Measurements from ENCODE around the gene CHST10. TPM values are rescaled to one million over a fixed set of nuclear protein-coding genes. Genes with fewer than 3 reads are reported as not detected.
"Not testable (repeated sequence)": the region's sequence is repeated elsewhere in the genome, so short reads cannot be mapped to it uniquely, and the experiment has no call there.

CHST10 gene, protein sequence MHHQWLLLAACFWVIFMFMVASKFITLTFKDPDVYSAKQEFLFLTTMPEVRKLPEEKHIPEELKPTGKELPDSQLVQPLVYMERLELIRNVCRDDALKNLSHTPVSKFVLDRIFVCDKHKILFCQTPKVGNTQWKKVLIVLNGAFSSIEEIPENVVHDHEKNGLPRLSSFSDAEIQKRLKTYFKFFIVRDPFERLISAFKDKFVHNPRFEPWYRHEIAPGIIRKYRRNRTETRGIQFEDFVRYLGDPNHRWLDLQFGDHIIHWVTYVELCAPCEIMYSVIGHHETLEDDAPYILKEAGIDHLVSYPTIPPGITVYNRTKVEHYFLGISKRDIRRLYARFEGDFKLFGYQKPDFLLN
- total RNA-seq, result 10 to 100 TPM in 1 of 2 donors, 1 to 10 TPM in 1; 9.9 to 10.4 TPM

GRCh38 chr2:100416935-100417710, at the start of gene CHST10:
TSS of gene CHST10 (minus strand) at chr2:100417668. CDS start at chr2:100406675, 10,993 bp downstream.
- H3K36me3 Mint-ChIP-seq, result no peaks in the 10 kb centered on the region

DNA sequence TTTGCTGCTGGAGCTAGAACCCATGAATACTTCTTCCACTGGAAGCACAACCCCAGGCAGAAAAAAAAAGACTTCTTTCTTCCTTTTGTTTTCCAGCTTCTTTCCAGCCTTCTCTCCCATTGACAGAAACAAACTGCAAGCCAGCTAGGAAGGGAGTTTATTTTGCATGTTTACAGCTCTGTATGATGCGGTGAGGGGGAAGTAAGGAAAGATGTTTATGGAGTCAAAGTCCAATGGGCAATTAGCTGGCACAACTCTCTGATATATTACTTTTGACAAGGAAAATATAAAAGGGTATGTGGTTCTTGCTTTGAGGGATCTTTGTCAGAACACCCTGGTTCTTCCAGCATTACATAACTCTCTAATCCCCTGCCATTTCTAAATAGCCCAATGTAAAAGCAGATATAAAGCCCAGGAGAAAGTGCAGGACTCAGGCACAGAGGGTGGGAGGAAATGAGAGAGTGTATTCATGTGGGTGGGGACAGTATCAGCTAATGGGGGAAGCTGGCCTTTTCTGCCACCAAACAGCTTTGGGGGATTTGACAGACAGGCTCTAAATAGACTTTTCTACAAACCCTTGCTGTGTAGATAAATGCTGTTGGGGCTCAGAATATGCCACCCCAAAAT, 43.5 kb upstream of the CHST10 start:
- Mint-ChIP-seq H3K4me3 (no peak overlapping the region), H3K36me3 (peaks cover 4% of the 10 kb centered on the region), H3K9me3 (no peaks in the 10 kb centered on the region), H3K27me3 (peaks cover 15 to 25% of the 10 kb centered on the region in 2 donors), H3K27ac (no peak overlapping the region), H3K4me1 (ENCODE audit: low read depth in 2 of 2) (no peaks in the 10 kb centered on the region)
- no peak for ATAC-seq
- DNase-seq (ENCODE audit: low spot score), result no peak

More at GRCh38 chr2:100416935-100417710, at the start of gene CHST10:
- Mint-ChIP-seq H3K27ac (peak within 1 kb of the TSS; percentile 38 to 88), H3K4me3 (peak within 1 kb of the TSS; percentile 92), H3K27me3 (no peaks in the 10 kb centered on the region), H3K4me1 (ENCODE audit: low read depth in 2 of 2) (peaks cover 12 to 19% of the 10 kb centered on the region in 2 donors), H3K9me3 (no peaks in the 10 kb centered on the region)
- DNase-seq (ENCODE audit: low spot score) (peak; percentile 77), ATAC-seq (peak; percentile 91 to 93)

DNA sequence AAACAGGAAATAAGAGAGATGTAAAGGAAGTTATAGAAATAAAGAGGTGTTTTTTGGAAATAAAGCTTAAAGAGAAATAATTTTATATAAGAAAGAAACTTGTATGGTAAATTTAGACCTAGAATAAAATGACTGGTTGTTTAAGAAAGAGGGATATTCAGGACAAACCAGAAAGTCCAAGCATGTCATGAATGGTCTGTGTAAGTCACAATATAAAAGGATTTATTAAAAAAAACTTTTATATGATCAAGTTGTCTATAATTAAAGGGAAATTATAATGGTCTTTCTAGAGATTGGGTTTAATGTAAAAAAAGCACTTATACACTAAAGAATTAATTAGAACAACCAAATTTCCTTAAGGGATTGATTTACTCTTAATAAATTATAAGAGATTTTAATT, 38.9 kb upstream of the CHST10 start:
- not testable (repeated sequence) for H3K4me1 Mint-ChIP-seq (ENCODE audit: low read depth in 2 of 2); H3K9me3 Mint-ChIP-seq; H3K27ac Mint-ChIP-seq; H3K4me3 Mint-ChIP-seq; DNase-seq (ENCODE audit: low spot score); ATAC-seq; H3K36me3 Mint-ChIP-seq
- peaks cover 16 to 17% of the 10 kb centered on the region in 2 donors for H3K27me3 Mint-ChIP-seq

DNA sequence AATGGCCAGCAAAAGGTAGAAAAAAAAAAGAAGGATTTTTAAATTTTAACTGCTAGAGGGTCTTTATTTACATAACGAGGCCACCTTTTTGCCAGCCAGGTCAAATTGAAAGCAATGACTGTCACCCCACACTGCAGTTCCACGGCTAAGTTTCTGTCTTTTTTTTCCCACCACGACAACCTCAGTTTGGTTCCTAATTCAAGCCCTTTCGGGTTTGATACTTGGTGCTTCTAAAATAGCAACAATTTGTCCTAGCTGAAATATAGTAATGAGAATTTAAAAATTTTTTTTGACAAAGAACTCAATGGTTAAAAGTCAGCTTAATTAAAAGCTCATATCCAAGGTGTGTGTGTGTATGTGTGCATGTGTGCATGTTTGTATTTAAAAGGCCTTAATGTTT, 36.4 kb upstream of the CHST10 start:
- DNase-seq (ENCODE audit: low spot score) (no peak), ATAC-seq (no peak)
- H3K9me3 Mint-ChIP-seq, result no peaks in the 10 kb centered on the region
- peaks cover 0 to 5% of the 10 kb centered on the region in 2 donors for H3K27me3 Mint-ChIP-seq
- H3K27ac Mint-ChIP-seq, result no peak overlapping the region
- no peaks in the 10 kb centered on the region for H3K36me3 Mint-ChIP-seq
- H3K4me3 Mint-ChIP-seq, result no peak overlapping the region
- H3K4me1 Mint-ChIP-seq (ENCODE audit: low read depth in 2 of 2), result no peaks in the 10 kb centered on the region

GRCh38 chr2:100451734-100452133, 34.3 kb upstream of the CHST10 start:
- peaks cover 0 to 5% of the 10 kb centered on the region in 2 donors for H3K27me3 Mint-ChIP-seq
- no peaks in the 10 kb centered on the region for H3K36me3 Mint-ChIP-seq
- no peak overlapping the region for H3K27ac Mint-ChIP-seq
- DNase-seq (ENCODE audit: low spot score) (no peak), ATAC-seq (no peak)
- no peak overlapping the region for H3K4me3 Mint-ChIP-seq
- H3K4me1 Mint-ChIP-seq (ENCODE audit: low read depth in 2 of 2), result no peaks in the 10 kb centered on the region
- H3K9me3 Mint-ChIP-seq, result no peaks in the 10 kb centered on the region

DNA sequence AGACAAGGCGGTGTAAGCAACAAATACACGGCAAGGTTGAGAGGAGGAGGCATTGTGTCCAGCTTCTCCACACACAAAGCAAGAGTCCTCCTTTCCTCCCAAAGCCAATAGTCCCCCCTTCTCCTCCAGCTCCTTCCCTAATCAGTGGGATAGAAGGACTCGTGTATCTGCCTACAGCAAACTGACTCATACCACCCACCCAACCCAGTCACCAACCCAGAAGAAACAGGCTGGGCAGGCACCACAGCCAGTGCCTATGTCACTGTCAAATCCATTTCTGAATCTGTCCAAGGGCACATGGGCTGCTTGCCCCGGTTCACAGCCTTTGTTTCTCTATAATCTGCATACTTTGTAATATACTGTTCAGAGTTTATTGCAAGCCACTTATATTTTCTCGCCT, 33.6 kb upstream of the CHST10 start:
- H3K4me1 Mint-ChIP-seq (ENCODE audit: low read depth in 2 of 2), result no peaks in the 10 kb centered on the region
- H3K36me3 Mint-ChIP-seq, result no peaks in the 10 kb centered on the region
- DNase-seq (ENCODE audit: low spot score), result no peak
- H3K9me3 Mint-ChIP-seq, result no peaks in the 10 kb centered on the region
- ATAC-seq, result no peak
- H3K27ac Mint-ChIP-seq, result no peak overlapping the region
- H3K4me3 Mint-ChIP-seq, result no peak overlapping the region
- H3K27me3 Mint-ChIP-seq, result peaks cover 0 to 5% of the 10 kb centered on the region in 2 donors

- Mint-ChIP-seq H3K4me1 (ENCODE audit: low read depth in 2 of 2) (no peaks in the 10 kb centered on the region), H3K4me3 (no peak overlapping the region), H3K27ac (no peak overlapping the region), H3K27me3 (peaks cover 5 to 15% of the 10 kb centered on the region in 2 donors), H3K9me3 (no peaks in the 10 kb centered on the region), H3K36me3 (no peaks in the 10 kb centered on the region)
- DNase-seq (ENCODE audit: low spot score), result no peak
- ATAC-seq, result no peak
Observed at GRCh38 chr2:100446696-100447095, 29.2 kb upstream of the CHST10 start.

DNA sequence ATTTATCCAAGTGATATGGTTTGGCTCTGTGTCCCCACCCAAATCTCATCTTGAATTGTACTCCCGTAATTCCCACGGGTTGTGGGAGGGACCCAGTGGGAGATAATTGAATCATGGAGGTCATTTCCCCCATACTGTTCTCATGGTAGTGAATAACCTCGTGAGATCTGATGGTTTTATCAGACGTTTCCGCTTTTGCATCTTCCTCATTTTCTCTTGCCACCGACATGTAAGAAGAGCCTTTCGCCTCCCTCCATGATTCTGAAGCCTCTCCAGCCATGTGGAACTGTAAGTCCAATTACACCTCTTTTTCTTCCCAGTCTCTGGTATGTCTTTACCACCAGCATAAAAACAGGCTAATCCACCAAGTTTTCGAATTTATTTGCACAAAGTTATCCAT, 20.3 kb upstream of the CHST10 start:
- DNase-seq (ENCODE audit: low spot score) (no peak), ATAC-seq (no peak)
- no peak overlapping the region for H3K4me3 Mint-ChIP-seq
- H3K27ac Mint-ChIP-seq, result no peak overlapping the region
- H3K27me3 Mint-ChIP-seq, result peaks cover 28 to 62% of the 10 kb centered on the region in 2 donors
- H3K9me3 Mint-ChIP-seq, result no peaks in the 10 kb centered on the region
- no peaks in the 10 kb centered on the region for H3K4me1 Mint-ChIP-seq (ENCODE audit: low read depth in 2 of 2)
- no peaks in the 10 kb centered on the region for H3K36me3 Mint-ChIP-seq

DNA sequence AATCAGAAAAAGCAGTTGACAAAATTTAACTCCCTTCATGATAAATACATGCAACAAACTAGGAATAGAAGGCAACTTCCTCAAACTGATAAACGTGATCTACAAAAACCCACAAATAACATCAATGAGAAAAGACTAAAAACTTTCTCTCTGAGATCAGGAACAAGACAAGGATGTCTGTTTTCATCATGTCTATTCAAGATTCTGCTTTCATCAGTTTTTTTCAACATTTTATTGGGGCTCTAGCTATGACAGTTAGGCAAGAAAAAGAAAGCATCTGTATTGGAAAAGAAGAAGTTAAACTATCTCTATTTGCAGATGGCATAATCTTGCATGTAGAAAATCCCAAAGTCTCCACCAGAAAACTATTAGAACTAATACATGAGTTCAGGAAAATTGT, 12.3 kb upstream of the CHST10 start:
- no peak for ATAC-seq
- H3K36me3 Mint-ChIP-seq, result no peaks in the 10 kb centered on the region

DNA sequence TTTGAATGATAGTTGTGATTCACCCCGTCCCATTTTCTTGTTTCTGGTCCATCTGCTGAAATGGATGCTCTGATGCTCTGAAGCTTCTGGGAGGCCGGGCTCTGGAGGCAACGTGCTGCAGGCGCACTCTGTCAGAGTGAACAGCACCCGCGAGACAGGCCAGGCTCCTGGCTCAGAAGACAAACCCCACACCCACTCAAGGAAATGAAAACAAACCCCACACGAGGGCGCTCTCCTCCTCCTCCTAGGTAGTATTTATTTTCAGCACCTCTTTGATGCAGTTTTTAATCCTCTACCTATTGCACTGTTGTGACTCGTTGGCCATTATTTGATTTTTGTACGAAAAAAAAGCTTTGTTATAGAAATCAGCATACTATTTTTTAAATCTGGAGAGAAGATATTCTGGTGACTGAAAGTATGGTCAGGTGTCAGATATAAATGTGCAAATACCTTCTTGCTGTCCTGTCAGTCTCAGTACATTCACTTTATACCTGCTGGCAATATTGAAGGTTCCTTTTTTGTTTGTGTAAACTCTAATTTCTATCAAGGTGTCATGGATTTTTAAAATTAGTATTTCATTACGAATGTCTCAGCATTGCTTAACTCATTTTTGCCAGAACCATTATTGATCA, 10.3 kb upstream of the CHST10 start:
- H3K4me1 Mint-ChIP-seq (ENCODE audit: low read depth in 2 of 2), result peaks cover 9 to 12% of the 10 kb centered on the region in 2 donors
- H3K27ac Mint-ChIP-seq, result no peak overlapping the region
- no peaks in the 10 kb centered on the region for H3K36me3 Mint-ChIP-seq
- no peak for ATAC-seq
- no peak overlapping the region for H3K4me3 Mint-ChIP-seq
- DNase-seq (ENCODE audit: low spot score), result no peak
- no peaks in the 10 kb centered on the region for H3K9me3 Mint-ChIP-seq
- peaks cover 40 to 56% of the 10 kb centered on the region in 2 donors for H3K27me3 Mint-ChIP-seq

More for the DNA sequence above, 12.3 kb upstream of the CHST10 start:
- no peak overlapping the region for H3K4me3 Mint-ChIP-seq
- H3K4me1 Mint-ChIP-seq (ENCODE audit: low read depth in 2 of 2), result peaks cover 9 to 12% of the 10 kb centered on the region in 2 donors
- no peaks in the 10 kb centered on the region for H3K9me3 Mint-ChIP-seq
- DNase-seq (ENCODE audit: low spot score), result no peak
- H3K27ac Mint-ChIP-seq, result no peak overlapping the region
- peaks cover 42 to 67% of the 10 kb centered on the region in 2 donors for H3K27me3 Mint-ChIP-seq

GRCh38 chr2:100427111-100427510, 9.6 kb upstream of the CHST10 start:
- H3K27me3 Mint-ChIP-seq, result peaks cover 38 to 51% of the 10 kb centered on the region in 2 donors
- no peak for ATAC-seq
- peaks cover 9 to 12% of the 10 kb centered on the region in 2 donors for H3K4me1 Mint-ChIP-seq (ENCODE audit: low read depth in 2 of 2)
- H3K4me3 Mint-ChIP-seq, result no peak overlapping the region
- no peaks in the 10 kb centered on the region for H3K36me3 Mint-ChIP-seq
- no peaks in the 10 kb centered on the region for H3K9me3 Mint-ChIP-seq
- no peak overlapping the region for H3K27ac Mint-ChIP-seq
- DNase-seq (ENCODE audit: low spot score), result no peak

DNA sequence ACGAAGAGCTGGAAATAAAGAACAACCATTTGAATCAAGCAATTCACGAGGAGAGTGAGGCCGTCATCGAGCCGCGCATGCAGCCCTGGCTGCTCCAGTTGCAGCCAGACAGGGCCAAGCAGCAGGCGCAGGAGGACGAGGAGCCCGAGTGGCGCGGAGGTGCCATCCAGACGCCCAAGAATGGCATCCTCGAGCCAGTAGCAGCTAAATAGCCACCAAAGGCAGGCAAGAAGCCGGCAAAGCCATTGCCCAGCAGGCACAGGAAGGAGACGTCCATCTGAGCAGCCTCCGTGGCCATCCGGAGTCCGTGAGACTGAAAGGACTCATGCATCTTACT, 8.9 kb upstream of the CHST10 start:
- peak overlapping the region in 1 of 2 donors; percentile 14 for H3K27ac Mint-ChIP-seq

DNA sequence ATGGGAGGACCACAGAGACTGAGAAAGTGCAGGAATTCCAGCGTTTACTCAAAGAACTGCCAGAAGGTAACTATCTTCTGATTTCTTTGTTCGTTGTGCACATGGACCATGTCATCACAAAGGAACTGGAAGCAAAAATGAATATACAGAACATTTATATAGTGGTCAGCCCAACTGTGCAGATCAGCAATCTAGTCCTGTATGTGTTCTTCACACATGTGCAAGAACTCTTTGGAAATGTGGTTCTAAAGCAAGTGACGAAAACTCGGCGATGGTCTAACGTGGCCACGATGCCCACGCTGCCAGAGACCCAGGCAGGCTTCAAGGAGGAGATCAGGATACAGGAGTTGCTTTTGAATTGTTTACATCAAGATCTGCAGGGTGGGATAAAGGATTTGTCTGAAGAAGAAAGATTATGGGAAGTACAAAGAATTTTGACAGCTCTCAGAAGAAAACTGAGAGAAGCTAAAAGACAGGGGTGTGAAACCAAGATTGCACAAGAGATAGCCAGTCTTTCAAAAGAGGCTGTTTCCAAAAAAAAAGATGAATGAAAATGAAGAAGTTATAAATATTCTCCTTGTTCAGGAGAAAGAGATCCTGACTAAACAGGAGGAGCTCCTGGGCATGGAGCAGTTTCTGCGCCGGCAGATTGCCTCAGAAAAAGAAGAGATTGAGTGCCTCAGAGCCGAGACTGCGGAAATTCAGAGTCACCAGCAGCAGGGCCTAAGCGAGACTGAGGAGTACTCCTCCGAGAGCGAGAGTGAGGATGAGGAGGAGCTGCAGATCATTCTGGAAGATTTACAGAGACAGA, 8.3 kb upstream of the CHST10 start:
- H3K27me3 Mint-ChIP-seq, result peaks cover 36 to 47% of the 10 kb centered on the region in 2 donors
- H3K9me3 Mint-ChIP-seq, result no peaks in the 10 kb centered on the region
- ATAC-seq, result peak; percentile 36 to 54
- peaks cover 9 to 12% of the 10 kb centered on the region in 2 donors for H3K4me1 Mint-ChIP-seq (ENCODE audit: low read depth in 2 of 2)
- H3K36me3 Mint-ChIP-seq, result no peaks in the 10 kb centered on the region
- peak overlapping the region; percentile 0 to 14 for H3K27ac Mint-ChIP-seq
- no peak for DNase-seq (ENCODE audit: low spot score)
- peak overlapping the region; percentile 13 for H3K4me3 Mint-ChIP-seq

More for the DNA sequence above, 8.9 kb upstream of the CHST10 start:
- no peaks in the 10 kb centered on the region for H3K36me3 Mint-ChIP-seq
- ATAC-seq, result no peak
- no peak overlapping the region for H3K4me3 Mint-ChIP-seq
- H3K4me1 Mint-ChIP-seq (ENCODE audit: low read depth in 2 of 2), result peaks cover 9 to 12% of the 10 kb centered on the region in 2 donors
- peaks cover 38 to 51% of the 10 kb centered on the region in 2 donors for H3K27me3 Mint-ChIP-seq
- no peaks in the 10 kb centered on the region for H3K9me3 Mint-ChIP-seq
- no peak for DNase-seq (ENCODE audit: low spot score)
